SK-N-SH (cell line): ENCODE measurements around the gene ASTN2. TPM values are rescaled to one million over a fixed set of nuclear protein-coding genes. Genes with fewer than 3 reads are reported as not detected.

Experiments
- CTCF ChIA-PET: fragments of 300-600, 350-600 bp; formaldehyde crosslinking; extraction: SDS; loops from one replicate; lab custom pipeline; 2021; lab: Yijun Ruan, JAX
- POLR2A ChIA-PET: fragments of 350-600 bp; sonication (Branson Sonifier 250); formaldehyde crosslinking; extraction: SDS; loops from one replicate; lab custom pipeline; 2020; ENCODE audit warnings: antibody characterized with exemption, inconsistent platforms; lab: Yijun Ruan, JAX
- DNase-seq: peaks from one replicate; pipeline ENCODE4 v3.0.0; 2012
- H2AFZ ChIP-seq: fragments of 200-600 bp; sonication (generic); 2 replicates; pipeline ENCODE4 v1.8.1; 2016; ENCODE audit warnings: antibody characterized with exemption, mild to moderate bottlenecking, low read depth
- H3F3A ChIP-seq: fragments of 200-600 bp; sonication (generic); replicated peaks from 2 replicates; pipeline ENCODE3; 2016; ENCODE audit warnings: antibody characterized with exemption, mild to moderate bottlenecking; ENCODE audit not compliant: insufficient read depth
- H3K27ac ChIP-seq, 2 experiments: fragments of 200-500 bp in 1 of 2; fragments of 200-600 bp in 1 of 2; sonication (Bioruptor generic) in 1 of 2; sonication (generic), shearing (Covaris generic) in 1 of 2; 2 replicates each; pipeline versions ENCODE4 v1.5.1 to v1.6.1; 2014 to 2016; ENCODE audit warnings: low read depth in 2 of 2, inconsistent platforms in 1 of 2, low read length in 1 of 2, mild to moderate bottlenecking in 1 of 2, mixed read lengths in 1 of 2
- H3K27me3 ChIP-seq: fragments of 200-600 bp; sonication (generic), shearing (Covaris generic); 2 replicates; pipeline ENCODE4 v1.6.1; 2016; ENCODE audit warnings: mixed run types; ENCODE audit not compliant: insufficient read depth
- H3K36me3 ChIP-seq, 2 experiments: fragments of 200-500 bp in 1 of 2; fragments of 200-600 bp in 1 of 2; sonication (Bioruptor generic) in 1 of 2; sonication (generic) in 1 of 2; replicated peaks in 1 of 2; 2 replicates each; pipeline versions ENCODE3 to v1.5.1; 2014 to 2016; ENCODE audit warnings: low read length in 1 of 2, mild to moderate bottlenecking in 1 of 2; ENCODE audit not compliant: insufficient read depth in 2 of 2, control insufficient read depth in 1 of 2
- H3K4me1 ChIP-seq, 2 experiments: fragments of 200-500 bp in 1 of 2; fragments of 200-600 bp in 1 of 2; sonication (Bioruptor generic) in 1 of 2; sonication (generic), shearing (Covaris generic) in 1 of 2; 2 replicates each; pipeline versions ENCODE4 v1.5.1 to v1.6.1; 2014 to 2016; ENCODE audit warnings: low read depth in 1 of 2, low read length in 1 of 2, mixed run types in 1 of 2; ENCODE audit not compliant: insufficient read depth in 2 of 2, control insufficient read depth in 1 of 2
- H3K4me2 ChIP-seq: fragments of 200-600 bp; sonication (generic), shearing (Covaris generic); 2 replicates; pipeline ENCODE4 v1.6.1; 2017; ENCODE audit warnings: mixed run types
- H3K4me3 ChIP-seq, 2 experiments: fragments of 200-500 bp in 1 of 2; fragments of 200-600 bp in 1 of 2; sonication (Bioruptor generic) in 1 of 2; sonication (generic), shearing (Covaris generic) in 1 of 2; 2 replicates each; pipeline versions ENCODE4 v1.5.1 to v1.8.1; 2014 to 2016; ENCODE audit warnings: low read depth in 2 of 2, inconsistent platforms in 1 of 2, low read length in 1 of 2, mild to moderate bottlenecking in 1 of 2, mixed read lengths in 1 of 2, moderate library complexity in 1 of 2
- H3K79me2 ChIP-seq: fragments of 200-600 bp; sonication (generic); 2 replicates; pipeline ENCODE4 v1.8.1; 2017; ENCODE audit warnings: mild to moderate bottlenecking; ENCODE audit not compliant: insufficient read depth
- H3K9ac ChIP-seq: fragments of 200-600 bp; sonication (generic); 2 replicates; pipeline ENCODE4 v1.6.1; 2017; ENCODE audit warnings: mixed run types
- H3K9me2 ChIP-seq: fragments of 200-600 bp; sonication (generic); 2 replicates; pipeline ENCODE4 v1.6.1; 2017; ENCODE audit warnings: mixed run types
- H3K9me3 ChIP-seq: fragments of 200-600 bp; sonication (generic); 2 replicates; pipeline ENCODE4 v1.6.1; 2017; ENCODE audit warnings: mixed run types, mild to moderate bottlenecking, moderate library complexity
- H4K20me1 ChIP-seq: fragments of 200-600 bp; sonication (generic); 2 replicates; pipeline ENCODE4 v1.6.1; 2017; ENCODE audit warnings: mild to moderate bottlenecking, mixed run types; ENCODE audit not compliant: insufficient read depth
- ELF1 ChIP-seq: IDR thresholded peaks from 2 replicates; pipeline ENCODE4 v1.4.0; 2012
- EZH2phosphoT487 ChIP-seq: fragments of 200-600 bp; sonication (generic); IDR thresholded peaks from 2 replicates; pipeline ENCODE4 v1.6.1; 2017; ENCODE audit warnings: low read depth, mixed run types, mild to moderate bottlenecking, antibody characterized with exemption, moderate library complexity, borderline replicate concordance
- FOXJ3 ChIP-seq: sonication (generic); formaldehyde crosslinking; IDR thresholded peaks from 2 replicates; pipeline ENCODE4 v1.5.1; 2020; ENCODE audit warnings: mild to moderate bottlenecking, missing genetic modification reagents
- GABPA ChIP-seq: IDR thresholded peaks from 2 replicates; pipeline ENCODE4 v1.4.0; 2012; ENCODE audit warnings: low read depth, mild to moderate bottlenecking
- GATA2 ChIP-seq: sonication (generic); formaldehyde crosslinking; IDR thresholded peaks from 2 replicates; pipeline ENCODE4 v1.5.0; 2020; ENCODE audit warnings: mild to moderate bottlenecking, missing genetic modification reagents
- NFIC ChIP-seq: IDR thresholded peaks from 2 replicates; pipeline ENCODE4 v1.4.0; 2012; ENCODE audit warnings: borderline replicate concordance
- RFX5 ChIP-seq: IDR thresholded peaks from 2 replicates; pipeline ENCODE4 v1.6.1; 2012; ENCODE audit warnings: mild to moderate bottlenecking, improper control_type of control experiment, low read length
- RXRA ChIP-seq: IDR thresholded peaks from 2 replicates; pipeline ENCODE4 v1.4.0; 2012; ENCODE audit warnings: low read depth, mild to moderate bottlenecking, borderline replicate concordance
- TEAD4 ChIP-seq: IDR thresholded peaks from 2 replicates; pipeline ENCODE4 v1.4.0; 2012; ENCODE audit warnings: mild to moderate bottlenecking, borderline replicate concordance; ENCODE audit not compliant: insufficient read depth
- WGBS: methylation state at CpG from one replicate; pipeline ENCODE4 v1.1.6; 2017; ENCODE audit warnings: low lambda C conversion rate; 5-methylcytosine and 5-hydroxymethylcytosine counted together
- polyA plus RNA-seq, 3 experiments: library from polyadenylated mRNA; depleted of rRNA; stranded (reverse); fragments of >200 nt; gene quantifications; 2 replicates each; pipeline ENCODE4 v1.2.3, GENCODE V29; 2012
- TF ChIP-seq, protein P1 (sequence below): IDR thresholded peaks from 2 replicates; pipeline ENCODE4; 2012
- TF ChIP-seq, protein P2 (sequence below): IDR thresholded peaks from 2 replicates; pipeline ENCODE4 v1.4.0; 2012; ENCODE audit warnings: low read depth
- TF ChIP-seq, protein P3 (sequence below): fragments of 150-350 bp; IDR thresholded peaks from 2 replicates; pipeline ENCODE4 v1.6.1; 2016; ENCODE audit warnings: mild to moderate bottlenecking, low read depth, low read length

Gene ASTN2
- polyA plus RNA-seq, 1 of the 3 experiments (the other 2 are of a cell fraction) = 6.6 TPM

DNA sequence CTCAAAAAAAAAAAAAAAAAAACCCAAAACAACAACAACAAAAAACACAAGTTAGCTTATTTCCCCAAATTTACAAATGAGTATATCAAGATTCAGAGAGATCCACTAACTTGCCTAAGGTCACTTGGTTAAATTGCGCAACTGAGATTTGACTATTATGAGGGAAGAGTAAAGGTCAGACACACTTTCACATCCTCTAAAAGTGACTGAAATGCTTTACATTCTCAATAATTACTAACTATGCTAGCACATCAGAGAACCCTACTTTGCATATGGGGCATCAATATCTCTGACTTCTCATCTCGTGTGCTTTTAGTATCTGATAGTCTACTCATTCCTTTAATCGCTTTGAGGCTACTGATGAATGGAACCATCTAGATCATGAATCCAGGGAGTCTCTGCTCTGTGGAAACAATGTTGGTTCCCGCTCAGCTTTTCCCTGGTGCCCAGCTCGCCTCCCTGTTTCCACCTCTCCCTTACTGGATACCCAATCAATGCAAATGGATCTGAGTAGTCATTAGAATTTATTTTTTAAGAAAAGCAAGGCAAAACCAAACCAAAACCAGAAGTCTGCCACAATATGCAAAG lies 909.9 kb downstream of the ASTN2 start:
- H3K4me1 ChIP-seq = peaks cover 0 to 7% of the 10 kb centered on the region in 2 experiments; a peak in 1 of 4 replicates

DNA sequence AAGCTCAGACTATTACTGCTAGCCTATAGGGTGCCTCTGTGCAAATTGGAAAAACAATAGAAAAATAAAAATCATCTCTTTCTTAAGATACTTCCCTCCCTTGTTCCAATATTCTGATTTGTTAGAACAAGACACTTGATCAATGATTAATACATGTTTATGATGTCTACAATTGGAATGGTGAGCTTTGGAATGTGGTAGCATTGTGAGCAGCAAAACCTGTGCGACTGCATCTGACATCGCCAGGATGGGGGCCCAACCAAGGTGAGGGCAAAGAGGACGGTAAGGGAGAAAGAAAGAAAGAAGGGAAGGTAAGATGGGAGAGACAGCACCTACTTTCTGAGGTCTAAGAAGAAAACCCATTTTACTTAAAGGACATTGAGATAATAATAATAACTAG lies 910.8 kb downstream of the ASTN2 start:
- no peak for DNase-seq
- no peak for TF ChIP-seq NFIC
- TF ChIP-seq RFX5 = no peak
- TF ChIP-seq EZH2phosphoT487 = no peak
- TF ChIP-seq, protein P1, sequence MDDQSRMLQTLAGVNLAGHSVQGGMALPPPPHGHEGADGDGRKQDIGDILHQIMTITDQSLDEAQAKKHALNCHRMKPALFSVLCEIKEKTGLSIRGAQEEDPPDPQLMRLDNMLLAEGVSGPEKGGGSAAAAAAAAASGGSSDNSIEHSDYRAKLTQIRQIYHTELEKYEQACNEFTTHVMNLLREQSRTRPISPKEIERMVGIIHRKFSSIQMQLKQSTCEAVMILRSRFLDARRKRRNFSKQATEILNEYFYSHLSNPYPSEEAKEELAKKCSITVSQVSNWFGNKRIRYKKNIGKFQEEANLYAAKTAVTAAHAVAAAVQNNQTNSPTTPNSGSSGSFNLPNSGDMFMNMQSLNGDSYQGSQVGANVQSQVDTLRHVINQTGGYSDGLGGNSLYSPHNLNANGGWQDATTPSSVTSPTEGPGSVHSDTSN = no peak
- TF ChIP-seq, protein P2, sequence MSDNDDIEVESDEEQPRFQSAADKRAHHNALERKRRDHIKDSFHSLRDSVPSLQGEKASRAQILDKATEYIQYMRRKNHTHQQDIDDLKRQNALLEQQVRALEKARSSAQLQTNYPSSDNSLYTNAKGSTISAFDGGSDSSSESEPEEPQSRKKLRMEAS = no peak
- no peak for TF ChIP-seq RXRA
- TF ChIP-seq ELF1 = no peak
- peak overlapping the region in 1 of 2 experiments; percentile 9; a peak in 1 of 4 replicates for H3K4me3 ChIP-seq
- no peak overlapping the region for H3K4me2 ChIP-seq
- no peaks in the 10 kb centered on the region for H4K20me1 ChIP-seq
- H3K9ac ChIP-seq = no peak overlapping the region
- no peaks in the 10 kb centered on the region for H3K9me3 ChIP-seq
- H3K9me2 ChIP-seq = no peaks in the 10 kb centered on the region
- H3F3A ChIP-seq = no peaks in the 10 kb centered on the region
- no peaks in the 10 kb centered on the region for H3K36me3 ChIP-seq
- H3K27ac ChIP-seq = no peak overlapping the region
- no peak overlapping the region for H2AFZ ChIP-seq
- WGBS = 90% methylated on average over 3 of the region's 3 CpGs
- POLR2A ChIA-PET = no interaction called here
- H3K27me3 ChIP-seq = no peaks in the 10 kb centered on the region
- CTCF ChIA-PET = interaction anchor here (1.3 to 1.6 kb wide), 2 partner anchors 9 to 13 kb away, joined by 4 to 6 read pairs; no protein-coding TSS in a partner anchor
- H3K79me2 ChIP-seq = no peaks in the 10 kb centered on the region
- peaks cover 0 to 8% of the 10 kb centered on the region in 2 experiments; a peak in 1 of 4 replicates for H3K4me1 ChIP-seq

More for the DNA sequence above, 909.9 kb downstream of the ASTN2 start:
- no peaks in the 10 kb centered on the region for H3K9me2 ChIP-seq
- no peaks in the 10 kb centered on the region for H3K27me3 ChIP-seq
- WGBS = 88% methylated on average over 5 of the region's 5 CpGs
- H3K27ac ChIP-seq = no peak overlapping the region
- ChIA-PET CTCF (interaction anchor here (1.4 to 1.8 kb wide), 3 partner anchors 14 to 66 kb away, joined by 3 to 5 read pairs (median 4); no protein-coding TSS in a partner anchor), POLR2A (no interaction called here)
- no peak overlapping the region for H3K9ac ChIP-seq
- no peak overlapping the region for H3K4me3 ChIP-seq
- no peaks in the 10 kb centered on the region for H3K9me3 ChIP-seq
- DNase-seq = no peak
- no peaks in the 10 kb centered on the region for H3F3A ChIP-seq
- H4K20me1 ChIP-seq = no peaks in the 10 kb centered on the region
- H3K36me3 ChIP-seq = no peaks in the 10 kb centered on the region
- no peak overlapping the region for H3K4me2 ChIP-seq
- H2AFZ ChIP-seq = no peak overlapping the region
- TF ChIP-seq, protein P2 = no peak
- no peak for TF ChIP-seq FOXJ3
- TF ChIP-seq, protein P3, sequence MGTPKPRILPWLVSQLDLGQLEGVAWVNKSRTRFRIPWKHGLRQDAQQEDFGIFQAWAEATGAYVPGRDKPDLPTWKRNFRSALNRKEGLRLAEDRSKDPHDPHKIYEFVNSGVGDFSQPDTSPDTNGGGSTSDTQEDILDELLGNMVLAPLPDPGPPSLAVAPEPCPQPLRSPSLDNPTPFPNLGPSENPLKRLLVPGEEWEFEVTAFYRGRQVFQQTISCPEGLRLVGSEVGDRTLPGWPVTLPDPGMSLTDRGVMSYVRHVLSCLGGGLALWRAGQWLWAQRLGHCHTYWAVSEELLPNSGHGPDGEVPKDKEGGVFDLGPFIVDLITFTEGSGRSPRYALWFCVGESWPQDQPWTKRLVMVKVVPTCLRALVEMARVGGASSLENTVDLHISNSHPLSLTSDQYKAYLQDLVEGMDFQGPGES = no peak
- TF ChIP-seq GABPA = no peak
- TF ChIP-seq TEAD4 = no peak
- no peak for TF ChIP-seq GATA2 (CRISPR knock-in tag)
- no peaks in the 10 kb centered on the region for H3K79me2 ChIP-seq
